Activated T-cell treated with anti-CD3 and anti-CD28 coated beads for 4 hours (primary cell): ENCODE data around the gene PACRG.
"Not testable (repeated sequence)": the region's sequence is repeated elsewhere in the genome, so short reads cannot be mapped to it uniquely, and the experiment has no call there.

Experiments
- DNase-seq: peaks from one replicate; pipeline ENCODE4 v3.0.0-alpha.2; 2020

Gene PACRG

GRCh38 chr6:162727322-162728182 lies at the start of gene PACRG, which contains the start of gene PRKN:
Gene PACRG (plus strand): TSS chr6:162727974.
Gene PRKN (minus strand): TSS chr6:162727766.
- DNase-seq = peak; percentile 96

- DNase-seq = not testable (repeated sequence)
Observed at GRCh38 chr6:162678896-162679295, 48.9 kb upstream of the PACRG start.

GRCh38 chr6:162679681-162680080 lies 48.1 kb upstream of the PACRG start:
- DNase-seq = no peak

- DNase-seq = no peak
Observed at GRCh38 chr6:162680367-162680766, 47.4 kb upstream of the PACRG start.

- DNase-seq = no peak
Observed at GRCh38 chr6:162680871-162681270, 46.9 kb upstream of the PACRG start.

- DNase-seq = no peak
Observed at GRCh38 chr6:162681447-162681846, 46.3 kb upstream of the PACRG start.

GRCh38 chr6:162683135-162683534 lies 44.6 kb upstream of the PACRG start:
- no peak for DNase-seq

- DNase-seq = no peak
Observed at GRCh38 chr6:162684052-162684451, 43.7 kb upstream of the PACRG start.

GRCh38 chr6:162684961-162685360 lies 42.8 kb upstream of the PACRG start:
- DNase-seq = no peak

- DNase-seq = no peak
Observed at GRCh38 chr6:162685586-162685985, 42.2 kb upstream of the PACRG start.

- DNase-seq = no peak
Observed at GRCh38 chr6:162688751-162689345, 38.9 kb upstream of the PACRG start.

- no peak for DNase-seq
Observed at GRCh38 chr6:162690158-162690557, 37.6 kb upstream of the PACRG start.

- DNase-seq = no peak
Observed at GRCh38 chr6:162697872-162698403, 29.8 kb upstream of the PACRG start.

- DNase-seq = no peak
Observed at GRCh38 chr6:162698440-162698839, 29.3 kb upstream of the PACRG start.

GRCh38 chr6:162699961-162700360 lies 27.8 kb upstream of the PACRG start:
- DNase-seq = no peak

- DNase-seq = no peak
Observed at GRCh38 chr6:162700966-162701365, 26.8 kb upstream of the PACRG start.

GRCh38 chr6:162701551-162701950 lies 26.2 kb upstream of the PACRG start:
- DNase-seq = no peak

- DNase-seq = no peak
Observed at GRCh38 chr6:162702446-162702845, 25.3 kb upstream of the PACRG start.

GRCh38 chr6:162704001-162704400 lies 23.8 kb upstream of the PACRG start:
- DNase-seq = no peak

- DNase-seq = no peak
Observed at GRCh38 chr6:162705736-162706135, 22.0 kb upstream of the PACRG start.

- no peak for DNase-seq
Observed at GRCh38 chr6:162706232-162706631, 21.5 kb upstream of the PACRG start.

GRCh38 chr6:162708971-162709370 lies 18.8 kb upstream of the PACRG start:
- DNase-seq = no peak

- no peak for DNase-seq
Observed at GRCh38 chr6:162709431-162709830, 18.3 kb upstream of the PACRG start.

GRCh38 chr6:162710419-162710818 lies 17.4 kb upstream of the PACRG start:
- no peak for DNase-seq
